GM23248 (cell line): ENCODE data around the gene SLC35G2. TPM values are rescaled to one million over a fixed set of nuclear protein-coding genes. Genes with fewer than 3 reads are reported as not detected.

Experiments
- DNase-seq: peaks from one replicate; pipeline ENCODE4 v3.0.0-alpha.2; 2015
- H2AFZ ChIP-seq: fragments of 200-600 bp; sonication (generic); 2 replicates; pipeline ENCODE4 v1.6.1; 2016; ENCODE audit warnings: antibody characterized with exemption
- H3F3A ChIP-seq: fragments of 200-600 bp; sonication (generic); 2 replicates; pipeline ENCODE4 v1.6.1; 2016; ENCODE audit warnings: mild to moderate bottlenecking, antibody characterized with exemption, mixed run types; ENCODE audit not compliant: insufficient read depth
- H3K27ac ChIP-seq: fragments of 200-600 bp; sonication (generic); 2 replicates; pipeline ENCODE4 v1.5.1; 2016; ENCODE audit warnings: mild to moderate bottlenecking
- H3K27me3 ChIP-seq: fragments of 200-600 bp; sonication (generic); replicated peaks from 2 replicates; pipeline ENCODE4 v1.6.1; 2016; ENCODE audit warnings: mild to moderate bottlenecking; ENCODE audit not compliant: insufficient read depth
- H3K36me3 ChIP-seq: fragments of 200-600 bp; sonication (generic); 2 replicates; pipeline ENCODE4 v1.6.1; 2016; ENCODE audit warnings: low read depth, mild to moderate bottlenecking
- H3K4me1 ChIP-seq: fragments of 200-600 bp; sonication (generic); 2 replicates; pipeline ENCODE4 v1.6.1; 2016; ENCODE audit warnings: mild to moderate bottlenecking; ENCODE audit not compliant: insufficient read depth
- H3K4me2 ChIP-seq: fragments of 200-600 bp; sonication (generic); one replicate; pipeline ENCODE4 v1.6.1; 2016; ENCODE audit warnings: mild to moderate bottlenecking; ENCODE audit not compliant: unreplicated experiment
- H3K4me3 ChIP-seq: fragments of 200-600 bp; sonication (generic); 2 replicates; pipeline ENCODE4 v1.5.1; 2016; ENCODE audit warnings: mild to moderate bottlenecking
- H3K79me2 ChIP-seq: fragments of 200-600 bp; sonication (generic); 2 replicates; pipeline ENCODE4 v1.6.1; 2016; ENCODE audit warnings: mild to moderate bottlenecking; ENCODE audit not compliant: insufficient read depth
- H3K9ac ChIP-seq: fragments of 200-600 bp; sonication (generic); 2 replicates; pipeline ENCODE4 v1.6.1; 2016; ENCODE audit warnings: mild to moderate bottlenecking
- H3K9me2 ChIP-seq: fragments of 200-600 bp; sonication (generic); 2 replicates; pipeline ENCODE4 v1.6.1; 2016; ENCODE audit warnings: mixed run types, mild to moderate bottlenecking, moderate library complexity; ENCODE audit not compliant: insufficient read depth
- H3K9me3 ChIP-seq: fragments of 200-600 bp; sonication (generic); one replicate; pipeline ENCODE4 v1.6.1; 2017; ENCODE audit warnings: low read depth
- H4K20me1 ChIP-seq: fragments of 200-600 bp; sonication (generic); 2 replicates; pipeline ENCODE4 v1.6.0; 2016; ENCODE audit not compliant: insufficient read depth
- EZH2 ChIP-seq: fragments of 200-600 bp; sonication (generic); IDR thresholded peaks from 2 replicates; pipeline ENCODE4 v1.6.1; 2018; ENCODE audit warnings: antibody characterized with exemption, mild to moderate bottlenecking; ENCODE audit not compliant: insufficient read depth, poor library complexity, severe bottlenecking
- EZH2phosphoT487 ChIP-seq: fragments of 200-600 bp; sonication (generic); IDR thresholded peaks from 2 replicates; pipeline ENCODE4 v1.6.1; 2018; ENCODE audit warnings: antibody characterized with exemption, moderate library complexity, mild to moderate bottlenecking, low read depth; ENCODE audit not compliant: insufficient read depth
- WGBS, 2 experiments: methylation state at CpG; one replicate each; pipeline ENCODE4 v1.1.6; 2015 to 2017; ENCODE audit warnings: low lambda C conversion rate in 2 of 2, low coverage in 1 of 2; ENCODE audit errors: missing lambda C conversion rate in 2 of 2; 5-methylcytosine and 5-hydroxymethylcytosine counted together
- in situ Hi-C: fragments of 300-500 bp; cut with MboI; formaldehyde crosslinking; loops from 2 replicates; pipeline ENCODE4 v1.15.0; 2020
- polyA plus RNA-seq: library from polyadenylated mRNA; unstranded; fragments of >200 nt; fragmentation: Nextera tagmentation; extraction: Ambion mirVana; gene quantifications from 2 replicates; pipeline ENCODE4 v1.2.1, GENCODE V29; 2016
- total RNA-seq: library from RNA; depleted of rRNA; stranded (reverse); fragments of >200 nt; shearing (Covaris generic); gene quantifications from 2 replicates; pipeline ENCODE4 v1.2.3, GENCODE V29; 2014

The SLC35G2 gene
- total and polyA plus RNA-seq, 2 experiments from 2014 or later: 9.4 to 10.8 TPM

- Histone ChIP-seq H3K36me3 (no peaks in the 10 kb centered on the region), H3K9me2 (no peaks in the 10 kb centered on the region), H3K79me2 (peaks cover 68% of the 10 kb centered on the region), H3K4me3 (no peak overlapping the region), H3K4me1 (peaks cover 11% of the 10 kb centered on the region), H3K27me3 (no peaks in the 10 kb centered on the region), H3F3A (peaks cover 10% of the 10 kb centered on the region; the same call in 1 of the 2 replicates), H3K9me3 (no peaks in the 10 kb centered on the region), H3K4me2 (no peak overlapping the region), H3K9ac (no peak overlapping the region), H4K20me1 (no peaks in the 10 kb centered on the region), H3K27ac (no peak overlapping the region), H2AFZ (no peak overlapping the region)
- DNase-seq: no peak
- in situ Hi-C loops: no loop called here
- TF ChIP-seq EZH2phosphoT487 (no peak), EZH2 (no peak)
Measured at GRCh38 chr3:136856665-136857064, 37.7 kb downstream of the SLC35G2 start.

GRCh38 chr3:136858381-136858780, 39.5 kb downstream of the SLC35G2 start:
- H3K36me3 ChIP-seq: no peaks in the 10 kb centered on the region
- no peaks in the 10 kb centered on the region for H3K9me3 ChIP-seq
- DNase-seq: no peak
- peaks cover 68% of the 10 kb centered on the region for H3K79me2 ChIP-seq
- in situ Hi-C loops: no loop called here
- no peak overlapping the region for H3K4me2 ChIP-seq
- H3K9ac ChIP-seq: no peak overlapping the region
- H3K27ac ChIP-seq: no peak overlapping the region
- H4K20me1 ChIP-seq: no peaks in the 10 kb centered on the region
- no peak overlapping the region for H2AFZ ChIP-seq
- no peak overlapping the region for H3K4me3 ChIP-seq
- peaks cover 11% of the 10 kb centered on the region for H3K4me1 ChIP-seq
- H3F3A ChIP-seq: peaks cover 16% of the 10 kb centered on the region; the same call in 1 of the 2 replicates
- no peaks in the 10 kb centered on the region for H3K9me2 ChIP-seq
- H3K27me3 ChIP-seq: no peaks in the 10 kb centered on the region
- TF ChIP-seq EZH2 (no peak), EZH2phosphoT487 (no peak)

GRCh38 chr3:136860541-136860940, 41.6 kb downstream of the SLC35G2 start:
- no peaks in the 10 kb centered on the region for H3K9me3 ChIP-seq
- no peaks in the 10 kb centered on the region for H3K27me3 ChIP-seq
- no peak overlapping the region; the same call in 1 of the 2 replicates for H3K9ac ChIP-seq
- peaks cover 69% of the 10 kb centered on the region for H3K79me2 ChIP-seq
- H3K27ac ChIP-seq: no peak overlapping the region
- H3K36me3 ChIP-seq: no peaks in the 10 kb centered on the region
- in situ Hi-C loops: no loop called here
- peaks cover 16% of the 10 kb centered on the region; the same call in 1 of the 2 replicates for H3F3A ChIP-seq
- 51 to 54% methylated on average over 4 of the region's 4 CpGs for WGBS, 2 experiments
- no peaks in the 10 kb centered on the region for H4K20me1 ChIP-seq
- H3K4me2 ChIP-seq: peak overlapping the region; percentile 98
- H2AFZ ChIP-seq: peak overlapping the region; percentile 92
- H3K9me2 ChIP-seq: no peaks in the 10 kb centered on the region
- H3K4me1 ChIP-seq: peaks cover 11% of the 10 kb centered on the region
- H3K4me3 ChIP-seq: peak overlapping the region; percentile 81
- peak; percentile 3 for DNase-seq
- TF ChIP-seq EZH2phosphoT487 (no peak), EZH2 (no peak)

GRCh38 chr3:136861890-136862616, 43.1 kb downstream of the SLC35G2 start, which contains the start of gene NCK1:
Gene NCK1, plus strand, starts transcription at chr3:136862208. Its CDS starts 65,794 bp downstream, at chr3:136928002.
- in situ Hi-C loops: no loop called here
- peaks cover 16% of the 10 kb centered on the region; the same call in 1 of the 2 replicates for H3F3A ChIP-seq
- H3K9me2 ChIP-seq: no peaks in the 10 kb centered on the region
- H3K27ac ChIP-seq: peak within 1 kb of the TSS; percentile 81
- H3K4me3 ChIP-seq: peak within 1 kb of the TSS; percentile 81
- H3K9me3 ChIP-seq: no peaks in the 10 kb centered on the region
- peaks cover 72% of the 10 kb centered on the region for H3K79me2 ChIP-seq
- H3K4me1 ChIP-seq: peaks cover 11% of the 10 kb centered on the region
- peaks cover 5% of the 10 kb centered on the region; the same call in 1 of the 2 replicates for H4K20me1 ChIP-seq
- peak; percentile 99 for DNase-seq
- H3K4me2 ChIP-seq: peak within 1 kb of the TSS; percentile 98
- peak within 1 kb of the TSS; percentile 87 for H3K9ac ChIP-seq
- H3K27me3 ChIP-seq: no peaks in the 10 kb centered on the region
- no peak for TF ChIP-seq EZH2phosphoT487
- TF ChIP-seq EZH2: no peak
- WGBS, 2 experiments: 0 to 1% methylated on average over 63 to 64 of the region's 67 CpGs
- H2AFZ ChIP-seq: peak within 1 kb of the TSS; percentile 92
- no peaks in the 10 kb centered on the region for H3K36me3 ChIP-seq
